Endothelial cell of umbilical vein (primary cell): ENCODE measurements around the gene TSPAN13. TPM values are rescaled to one million over a fixed set of nuclear protein-coding genes. Genes with fewer than 3 reads are reported as not detected.

ENCODE experiments used
- BruUV-seq: library from RNA; stranded (reverse); fragments of 400-500 nt; replicated peaks from 2 replicates; lab custom pipeline; 2021; lab: Mats Ljungman, UMichigan
- CTCF ChIA-PET: fragments of 300-600, 350-600 bp; sonication (Branson Sonifier 250); formaldehyde crosslinking; loops from one replicate; lab custom pipeline; 2021; ENCODE audit warnings: antibody characterized with exemption, inconsistent platforms; lab: Charles Lee
- POLR2A ChIA-PET: fragments of 300-600, 350-600 bp; sonication (Branson Sonifier 250); formaldehyde crosslinking; loops from one replicate; lab custom pipeline; 2021; ENCODE audit warnings: antibody characterized with exemption, inconsistent platforms; lab: Charles Lee
- DNase-seq: peaks from one replicate; pipeline ENCODE4 v3.0.0-alpha.2; 2011; ENCODE audit warnings: low read depth, low spot score
- FAIRE-seq: peaks from 2 replicates; lab custom pipeline; 2011; peaks lifted over from hg19 to GRCh38; lab: Jason Lieb, UNC
- H2AFZ ChIP-seq: 2 replicates; pipeline ENCODE4 v1.6.0; 2012; ENCODE audit warnings: low read depth, low read length, control low read depth, inconsistent platforms
- H3K27ac ChIP-seq: 2 replicates; pipeline ENCODE4 v1.5.1; 2011; ENCODE audit warnings: low read depth, mild to moderate bottlenecking, control low read depth, low read length, moderate library complexity; ENCODE audit not compliant: insufficient read depth
- H3K27me3 ChIP-seq, 2 experiments: 2 replicates each; pipeline versions ENCODE4 v1.6.0 to v1.6.1; 2011; ENCODE audit warnings: low read length in 2 of 2, mixed read lengths in 1 of 2; ENCODE audit not compliant: control insufficient read depth in 2 of 2, insufficient read depth in 2 of 2
- H3K36me3 ChIP-seq, 2 experiments: 2 replicates in 1 of 2; 3 replicates in 1 of 2; pipeline ENCODE4 v1.5.1; 2011; ENCODE audit warnings: low read length in 2 of 2, mild to moderate bottlenecking in 1 of 2, moderate library complexity in 1 of 2; ENCODE audit not compliant: control insufficient read depth in 2 of 2, insufficient read depth in 2 of 2; ENCODE audit errors: extremely low read depth in 1 of 2
- H3K4me1 ChIP-seq: 3 replicates; pipeline ENCODE4 v1.5.1; 2011; ENCODE audit warnings: mild to moderate bottlenecking, low read length; ENCODE audit not compliant: control insufficient read depth, insufficient read depth; ENCODE audit errors: extremely low read depth
- H3K4me2 ChIP-seq: 2 replicates; pipeline ENCODE4 v1.6.1; 2011; ENCODE audit warnings: low read length, control low read depth, mixed read lengths; ENCODE audit not compliant: insufficient read depth
- H3K4me3 ChIP-seq, 3 experiments: fragments of 200-600 bp in 1 of 3; sonication (generic), shearing (Covaris generic) in 1 of 3; replicated peaks in 1 of 3; 2 replicates each; pipeline ENCODE4 v1.5.1; 2011 to 2016; ENCODE audit warnings: control low read depth in 3 of 3, low read length in 3 of 3, mild to moderate bottlenecking in 2 of 3, inconsistent platforms in 1 of 3, low read depth in 1 of 3, moderate library complexity in 1 of 3; ENCODE audit not compliant: insufficient read depth in 1 of 3
- H3K79me2 ChIP-seq: 2 replicates; pipeline ENCODE4 v1.6.0; 2012; ENCODE audit warnings: low read length, inconsistent platforms; ENCODE audit not compliant: control insufficient read depth, insufficient read depth
- H3K9ac ChIP-seq: replicated peaks from 2 replicates; pipeline ENCODE3; 2011; ENCODE audit warnings: low read length, control low read depth; ENCODE audit not compliant: insufficient read depth; ENCODE audit errors: extremely low read depth
- H3K9me1 ChIP-seq: replicated peaks from 3 replicates; pipeline ENCODE4 v1.6.0; 2011; ENCODE audit warnings: mild to moderate bottlenecking, low read length; ENCODE audit not compliant: control insufficient read depth, insufficient read depth; ENCODE audit errors: extremely low read depth
- H3K9me3 ChIP-seq: replicated peaks from 2 replicates; pipeline ENCODE4 v1.5.1; 2012; ENCODE audit warnings: low read length, inconsistent platforms; ENCODE audit not compliant: control insufficient read depth, insufficient read depth
- H4K20me1 ChIP-seq: replicated peaks from 2 replicates; pipeline ENCODE3; 2011; ENCODE audit warnings: mild to moderate bottlenecking, low read length; ENCODE audit not compliant: control insufficient read depth, insufficient read depth; ENCODE audit errors: extremely low read depth
- CTCF ChIP-seq, 2 donors: IDR thresholded peaks; 1 replicate in 1 of 2; 2 replicates in 1 of 2; pipeline ENCODE4 v1.5.1; 2011; ENCODE audit warnings: low read length in 2 of 2, mild to moderate bottlenecking in 2 of 2, moderate library complexity in 2 of 2, control low read depth in 1 of 2, inconsistent platforms in 1 of 2, low read depth in 1 of 2; ENCODE audit not compliant: insufficient read depth in 1 of 2; ENCODE audit errors: extremely low read depth in 1 of 2
- EZH2 ChIP-seq: IDR thresholded peaks from 2 replicates; pipeline ENCODE4 v1.6.1; 2012; ENCODE audit warnings: borderline replicate concordance, low read depth, mild to moderate bottlenecking, moderate library complexity, low read length, inconsistent platforms; ENCODE audit not compliant: severe bottlenecking
- FOS ChIP-seq: IDR thresholded peaks from 2 replicates; pipeline ENCODE4 v1.6.1; 2011; ENCODE audit warnings: mild to moderate bottlenecking, low read length, moderate library complexity, borderline replicate concordance; ENCODE audit not compliant: insufficient read depth
- GATA2 ChIP-seq: IDR thresholded peaks from 2 replicates; pipeline ENCODE4 v1.7.0; 2011; ENCODE audit warnings: low read depth, mild to moderate bottlenecking, moderate library complexity, mixed read lengths, low read length; ENCODE audit not compliant: insufficient read length, insufficient read depth
- JUN ChIP-seq: IDR thresholded peaks from 2 replicates; pipeline ENCODE4 v1.6.1; 2011; ENCODE audit warnings: borderline replicate concordance, low read depth; ENCODE audit not compliant: insufficient read length, insufficient read depth
- MAX ChIP-seq: IDR thresholded peaks from 2 replicates; pipeline ENCODE4 v1.6.1; 2011; ENCODE audit not compliant: insufficient read depth, insufficient read length
- MYC ChIP-seq: IDR thresholded peaks from one replicate; pipeline ENCODE4 v1.6.1; 2011; ENCODE audit warnings: mild to moderate bottlenecking, low read depth, low read length
- POLR2A ChIP-seq: IDR thresholded peaks from 2 replicates; pipeline ENCODE4 v1.6.1; 2012; ENCODE audit warnings: low read depth, mild to moderate bottlenecking, control low read depth, low read length
- POLR2AphosphoS5 ChIP-seq: IDR thresholded peaks from 2 replicates; pipeline ENCODE4 v1.6.1; 2012; ENCODE audit warnings: low read depth, mild to moderate bottlenecking, control low read depth, low read length, moderate library complexity; ENCODE audit not compliant: insufficient read depth
- dilution Hi-C: fragments of 300-500 bp; cut with MboI; formaldehyde crosslinking; loops from one replicate; pipeline ENCODE4 v1.15.0; 2019; ENCODE audit warnings: low sequenced_read_pairs; ENCODE audit not compliant: extremely low pct_ligation_motif_present
- intact Hi-C: fragments of 100-400 bp; cut with micrococcal nuclease; formaldehyde crosslinking; loops from one replicate; pipeline ENCODE4 v1.10.0; 2022
- polyA plus RNA-seq, 4 experiments: library from polyadenylated mRNA; depleted of rRNA in 3 of 4; stranded (reverse) in 3 of 4; unstranded in 1 of 4; fragments of >200 nt; gene quantifications; 2 replicates each; pipeline versions ENCODE4 v1.2.1 to v1.2.3, GENCODE V29; 2011 to 2012; ENCODE audit warnings: missing spikeins in 1 of 4
- total RNA-seq: library from RNA; stranded (reverse); gene quantifications from 2 replicates; pipeline ENCODE4 v1.2.3, GENCODE V29; 2021

Gene TSPAN13
- total and polyA plus RNA-seq, 2 donors (not counting 3 experiments of a cell fraction or from before 2014, with no cell fraction given), result 13.3 to 33.0 TPM

- intact Hi-C loops (no loop called here), dilution Hi-C loops (no loop called here)
- Histone ChIP-seq H3K27me3 (peaks cover 2 to 15% of the 10 kb centered on the region in 2 experiments), H3K9me1 (no peaks in the 10 kb centered on the region), H3K36me3 (no peaks in the 10 kb centered on the region), H3K4me3 (no peak overlapping the region), H4K20me1 (no peaks in the 10 kb centered on the region), H3K4me1 (no peaks in the 10 kb centered on the region), H3K27ac (no peak overlapping the region), H3K79me2 (no peaks in the 10 kb centered on the region), H3K4me2 (no peak overlapping the region), H3K9me3 (no peaks in the 10 kb centered on the region), H2AFZ (no peak overlapping the region), H3K9ac (no peak overlapping the region)
- DNase-seq (no peak), FAIRE-seq (no peak)
- no TSS peak for BruUV-seq
- POLR2A ChIA-PET, result no interaction called here
- TF ChIP-seq POLR2A (no peak), MYC (no peak), MAX (no peak), GATA2 (no peak), FOS (no peak), EZH2 (no peak), CTCF (IDR thresholded peaks at IDR 0.05; ENCODE audit: extremely low read depth in 1 of 2, insufficient read depth in 1 of 2, low read depth in 1 of 2, low read length in 2 of 2) (no peak), POLR2AphosphoS5 (no peak), JUN (no peak)
- CTCF ChIA-PET, result interaction anchor here (1.2 to 1.7 kb wide), 2 partner anchors 12 to 100 kb away, joined by 4 to 9 read pairs; no protein-coding TSS in a partner anchor
Measured at GRCh38 chr7:16794986-16795385, 41.4 kb downstream of the TSPAN13 start.
